PC-9 (cell line): Measurements from ENCODE around the gene OSM. TPM values are rescaled to one million over a fixed set of nuclear protein-coding genes. Genes with fewer than 3 reads are reported as not detected.

Source experiments
- BruUV-seq: library from RNA; stranded (reverse); fragments of 400-500 nt; replicated peaks from 2 replicates; lab custom pipeline; 2021; lab: Mats Ljungman, UMichigan
- CTCF ChIA-PET: fragments of 300-600 bp; sonication (Branson Sonifier 250); formaldehyde crosslinking; loops from one replicate; lab custom pipeline; 2022; ENCODE audit warnings: antibody characterized with exemption; lab: Charles Lee
- POLR2A ChIA-PET: fragments of 300-600 bp; sonication (Branson Sonifier 250); formaldehyde crosslinking; loops from one replicate; lab custom pipeline; 2022; ENCODE audit warnings: antibody characterized with exemption; ENCODE audit not compliant: unreplicated experiment; lab: Charles Lee
- DNase-seq, 2 experiments: peaks; one replicate each; pipeline versions ENCODE4 v3.0.0 to v3.0.0-alpha.2; 2015 to 2022; ENCODE audit warnings: mixed read lengths in 1 of 2
- H2AFZ ChIP-seq: fragments of 200-600 bp; sonication (generic); 2 replicates; pipeline ENCODE4 v1.8.1; 2017; ENCODE audit warnings: antibody characterized with exemption
- H3F3A ChIP-seq: fragments of 200-600 bp; sonication (generic); 2 replicates; pipeline ENCODE4 v1.8.1; 2017; ENCODE audit warnings: antibody characterized with exemption, mild to moderate bottlenecking, low read depth; ENCODE audit not compliant: insufficient read depth
- H3K27ac ChIP-seq: fragments of 200-600 bp; sonication (generic); 2 replicates; pipeline ENCODE4 v1.6.1; 2016; ENCODE audit warnings: mixed run types
- H3K27me3 ChIP-seq: fragments of 200-600 bp; sonication (generic); 2 replicates; pipeline ENCODE4 v1.6.1; 2016; ENCODE audit warnings: low read depth, mixed run types; ENCODE audit not compliant: insufficient read depth
- H3K36me3 ChIP-seq: fragments of 200-600 bp; sonication (generic); 2 replicates; pipeline ENCODE4 v1.6.1; 2016; ENCODE audit warnings: low read depth, mixed run types
- H3K4me1 ChIP-seq: fragments of 200-600 bp; sonication (generic); replicated peaks from 2 replicates; pipeline ENCODE4 v1.6.1; 2016; ENCODE audit warnings: mixed run types; ENCODE audit not compliant: insufficient read depth
- H3K4me2 ChIP-seq: fragments of 200-600 bp; sonication (generic); 2 replicates; pipeline ENCODE4 v1.6.1; 2017; ENCODE audit warnings: mixed run types
- H3K4me3 ChIP-seq: fragments of 200-600 bp; sonication (generic); 2 replicates; pipeline ENCODE4 v1.6.1; 2016; ENCODE audit warnings: mixed run types
- H3K79me2 ChIP-seq: fragments of 200-600 bp; sonication (generic); 2 replicates; pipeline ENCODE4 v1.6.1; 2017; ENCODE audit warnings: low read depth, mixed run types
- H3K9me2 ChIP-seq: fragments of 200-600 bp; sonication (generic); 2 replicates; pipeline ENCODE4 v1.8.1; 2017; ENCODE audit warnings: mild to moderate bottlenecking; ENCODE audit not compliant: insufficient read depth
- H3K9me3 ChIP-seq: fragments of 200-600 bp; sonication (generic); 2 replicates; pipeline ENCODE4 v1.8.1; 2016; ENCODE audit warnings: low read depth; ENCODE audit not compliant: insufficient read depth
- H4K20me1 ChIP-seq: fragments of 200-600 bp; sonication (generic); 2 replicates; pipeline ENCODE4 v1.8.1; 2017; ENCODE audit not compliant: insufficient read depth
- CTCF ChIP-seq: fragments of 200-600 bp; sonication (generic); conservative IDR thresholded peaks from 2 replicates; pipeline ENCODE4 v1.6.1; 2017; ENCODE audit warnings: mixed run types, antibody characterized with exemption, mild to moderate bottlenecking, moderate library complexity
- EZH2 ChIP-seq: fragments of 200-600 bp; sonication (generic); IDR thresholded peaks from 2 replicates; pipeline ENCODE4 v1.8.0; 2017; ENCODE audit warnings: antibody characterized with exemption, low read depth
- intact Hi-C: fragments of 100-400 bp; cut with micrococcal nuclease; formaldehyde crosslinking; loops from one replicate; pipeline ENCODE4 v1.10.0; 2022; ENCODE audit not compliant: unreplicated experiment
- total RNA-seq: library from RNA; stranded (reverse); gene quantifications from 2 replicates; pipeline ENCODE4 v1.2.3, GENCODE V29; 2021

OSM gene
- total RNA-seq, 1 experiment from 2014 or later: not detected

DNA sequence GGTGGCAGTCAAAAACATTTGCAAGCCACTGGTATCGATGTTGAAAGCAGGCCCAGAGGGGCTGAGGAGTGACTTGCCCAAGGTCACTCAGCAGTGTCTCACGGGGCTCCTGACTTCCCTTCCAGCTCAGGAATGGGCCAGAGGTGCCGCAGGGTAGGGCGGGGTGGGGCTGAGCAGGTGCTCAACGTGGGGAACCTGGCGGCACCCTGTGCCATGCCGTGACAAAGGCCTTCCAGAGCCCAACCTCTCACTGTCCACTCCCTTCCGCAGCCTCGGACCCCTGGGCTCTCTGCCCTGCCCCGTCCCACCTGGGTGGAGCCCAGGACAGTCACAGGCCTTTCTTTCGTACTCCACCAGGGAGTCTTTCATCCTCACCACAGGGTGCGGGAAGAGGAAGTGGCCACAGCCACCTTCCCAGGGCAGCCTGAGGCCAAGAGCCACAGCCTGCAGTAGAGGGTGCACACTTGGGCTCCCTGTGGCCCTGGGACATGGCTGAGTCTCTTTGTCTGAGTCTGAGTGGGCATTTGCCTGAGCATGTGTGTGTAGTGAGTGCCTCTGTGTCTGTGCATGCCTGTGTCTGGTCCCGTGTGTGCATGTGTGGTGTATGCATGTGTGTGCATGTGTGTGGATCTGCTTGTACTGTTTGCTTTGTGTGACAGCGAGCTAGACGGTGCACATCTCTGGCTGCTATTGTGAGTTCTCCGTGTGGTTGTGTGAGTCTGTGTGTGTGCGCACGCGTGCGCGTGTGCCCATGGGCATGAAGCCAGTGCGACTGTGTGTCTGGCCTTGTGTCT is 14.0 kb downstream of the OSM start:
- no peak overlapping the region for H2AFZ ChIP-seq
- BruUV-seq: TSS peak; percentile 75
- H3K4me1 ChIP-seq: peaks cover 70% of the 10 kb centered on the region
- ChIA-PET CTCF (interaction anchor here (1.2 kb wide), 1 partner anchor 43 kb away, joined by 8 read pairs; no protein-coding TSS in a partner anchor), POLR2A (interaction anchor here (0.6 to 1.2 kb wide), 4 partner anchors 17 to 46 kb away, joined by 6 to 30 read pairs (median 17); no protein-coding TSS in a partner anchor)
- H3K27ac ChIP-seq: peak overlapping the region; percentile 100
- H3F3A ChIP-seq: peaks cover 81% of the 10 kb centered on the region
- peaks cover 85% of the 10 kb centered on the region for H3K79me2 ChIP-seq
- peak; percentile 97 to 100 for DNase-seq
- H3K9me2 ChIP-seq: no peaks in the 10 kb centered on the region
- H3K4me3 ChIP-seq: peak overlapping the region; percentile 47; the same call in 1 of the 2 replicates
- H4K20me1 ChIP-seq: no peaks in the 10 kb centered on the region
- no peak for TF ChIP-seq CTCF
- no peak for TF ChIP-seq EZH2
- intact Hi-C loops: loop anchor here (1.0 to 5.0 kb wide), 5 partner anchors 17 to 630 kb away; no protein-coding TSS in a partner anchor
- no peaks in the 10 kb centered on the region for H3K27me3 ChIP-seq
- peaks cover 34% of the 10 kb centered on the region for H3K36me3 ChIP-seq
- H3K9me3 ChIP-seq: no peaks in the 10 kb centered on the region
- peak overlapping the region; percentile 88 for H3K4me2 ChIP-seq

- ChIA-PET POLR2A (interaction anchor here (0.6 to 0.8 kb wide), 3 partner anchors 16 to 41 kb away, joined by 14 to 30 read pairs (median 20); no protein-coding TSS in a partner anchor), CTCF (interaction anchor here (0.9 kb wide), 1 partner anchor 38 kb away, joined by 3 read pairs; no protein-coding TSS in a partner anchor)
- no TSS peak for BruUV-seq
- no peaks in the 10 kb centered on the region for H3K9me2 ChIP-seq
- peak overlapping the region; percentile 88 for H3K4me2 ChIP-seq
- peak overlapping the region; percentile 100 for H3K27ac ChIP-seq
- no peak overlapping the region for H2AFZ ChIP-seq
- no peaks in the 10 kb centered on the region for H4K20me1 ChIP-seq
- TF ChIP-seq EZH2 (no peak), CTCF (no peak)
- peaks cover 84% of the 10 kb centered on the region for H3K79me2 ChIP-seq
- H3K27me3 ChIP-seq: no peaks in the 10 kb centered on the region
- H3K9me3 ChIP-seq: no peaks in the 10 kb centered on the region
- peak; percentile 62 to 65 for DNase-seq
- intact Hi-C loops: loop anchor here (1.0 to 5.0 kb wide), 5 partner anchors 16 to 629 kb away; no protein-coding TSS in a partner anchor
- peaks cover 73% of the 10 kb centered on the region for H3F3A ChIP-seq
- H3K4me3 ChIP-seq: peak overlapping the region; percentile 47
- H3K36me3 ChIP-seq: peaks cover 34% of the 10 kb centered on the region
- peaks cover 70% of the 10 kb centered on the region for H3K4me1 ChIP-seq
Measured at GRCh38 chr22:30251711-30252110, 14.9 kb downstream of the OSM start.

GRCh38 chr22:30250661-30251267 is 15.9 kb downstream of the OSM start:
- peak overlapping the region; percentile 100 for H3K27ac ChIP-seq
- H3K4me2 ChIP-seq: peak overlapping the region; percentile 88
- ChIA-PET POLR2A (interaction anchor here (0.6 to 0.7 kb wide), 4 partner anchors 19 to 105 kb away, joined by 3 to 39 read pairs (median 7); no protein-coding TSS in a partner anchor), CTCF (interaction anchor here (0.6 to 0.9 kb wide), 2 partner anchors 37 to 161 kb away, joined by 3 to 10 read pairs; no protein-coding TSS in a partner anchor)
- peaks cover 73% of the 10 kb centered on the region for H3F3A ChIP-seq
- peaks cover 70% of the 10 kb centered on the region for H3K4me1 ChIP-seq
- BruUV-seq: no TSS peak
- H3K79me2 ChIP-seq: peaks cover 75% of the 10 kb centered on the region
- peak; percentile 91 to 94 for DNase-seq
- H3K4me3 ChIP-seq: peak overlapping the region; percentile 47; the same call in 1 of the 2 replicates
- H3K9me3 ChIP-seq: no peaks in the 10 kb centered on the region
- intact Hi-C loops: loop anchor here (5.0 kb wide), 1 partner anchor 628 kb away; no protein-coding TSS in a partner anchor
- H3K9me2 ChIP-seq: no peaks in the 10 kb centered on the region
- H4K20me1 ChIP-seq: no peaks in the 10 kb centered on the region
- peaks cover 39% of the 10 kb centered on the region for H3K36me3 ChIP-seq
- H2AFZ ChIP-seq: no peak overlapping the region
- no peaks in the 10 kb centered on the region for H3K27me3 ChIP-seq
- no peak for TF ChIP-seq EZH2
